Stimulated activated CD4-positive, alpha-beta T cell treated with anti-CD3 and anti-CD28 coated beads, Interleukin-15, amount 100 ng/mL, for 1 hour (primary cell): ENCODE measurements around the gene NPLOC4.

Experiments used
- DNase-seq, 2 donors: peaks; one replicate each; pipeline ENCODE4 v3.0.0-alpha.2; 2020; ENCODE audit warnings: low read depth in 1 of 2, low spot score in 1 of 2

NPLOC4 gene

GRCh38 chr17:81664051-81664470 lies 27.1 kb upstream of the NPLOC4 start:
- DNase-seq, result no peak

GRCh38 chr17:81662002-81662401 lies 25.1 kb upstream of the NPLOC4 start:
- no peak for DNase-seq

GRCh38 chr17:81660441-81660840 lies 23.5 kb upstream of the NPLOC4 start:
- DNase-seq, result no peak

GRCh38 chr17:81659038-81659437 lies 22.1 kb upstream of the NPLOC4 start:
- DNase-seq, result no peak

GRCh38 chr17:81656835-81657234 lies 19.9 kb upstream of the NPLOC4 start:
- no peak for DNase-seq

GRCh38 chr17:81656118-81656743 lies 19.3 kb upstream of the NPLOC4 start, which contains the start of gene PDE6G:
TSS of gene PDE6G (minus strand) at chr17:81656542. CDS start at chr17:81653305, 3,237 bp downstream.
- DNase-seq, result no peak

GRCh38 chr17:81655378-81656117 lies 18.6 kb upstream of the NPLOC4 start:
- DNase-seq, result no peak

GRCh38 chr17:81652906-81653771 lies 16.2 kb upstream of the NPLOC4 start:
- DNase-seq, result no peak

GRCh38 chr17:81651692-81652091 lies 14.8 kb upstream of the NPLOC4 start:
- no peak for DNase-seq

- DNase-seq, result no peak
These were observed 14.0 kb upstream of the NPLOC4 start for GRCh38 chr17:81650951-81651350.

- no peak for DNase-seq
These were observed 11.8 kb upstream of the NPLOC4 start for GRCh38 chr17:81648707-81649085.

GRCh38 chr17:81648013-81648706 lies 11.2 kb upstream of the NPLOC4 start:
- DNase-seq, result no peak

GRCh38 chr17:81647640-81648012 lies 10.7 kb upstream of the NPLOC4 start:
- DNase-seq, result no peak

GRCh38 chr17:81646869-81647600 lies 10.1 kb upstream of the NPLOC4 start:
- no peak for DNase-seq

- DNase-seq, result no peak
These were observed 8.4 kb upstream of the NPLOC4 start for GRCh38 chr17:81644976-81645952.

- no peak for DNase-seq
These were observed 7.6 kb upstream of the NPLOC4 start for GRCh38 chr17:81644496-81644895.

GRCh38 chr17:81641825-81642489 lies 5.0 kb upstream of the NPLOC4 start:
- DNase-seq, result no peak

GRCh38 chr17:81640011-81640410 lies 3.1 kb upstream of the NPLOC4 start:
- DNase-seq, result no peak

GRCh38 chr17:81638683-81639082 lies 1.8 kb upstream of the NPLOC4 start:
- no peak for DNase-seq
